ENCODE results near the gene AK9.
"Not testable (repeated sequence)": the region's sequence is repeated elsewhere in the genome, so short reads cannot be mapped to it uniquely, and the experiment has no call there.

The AK9 gene

DNA sequence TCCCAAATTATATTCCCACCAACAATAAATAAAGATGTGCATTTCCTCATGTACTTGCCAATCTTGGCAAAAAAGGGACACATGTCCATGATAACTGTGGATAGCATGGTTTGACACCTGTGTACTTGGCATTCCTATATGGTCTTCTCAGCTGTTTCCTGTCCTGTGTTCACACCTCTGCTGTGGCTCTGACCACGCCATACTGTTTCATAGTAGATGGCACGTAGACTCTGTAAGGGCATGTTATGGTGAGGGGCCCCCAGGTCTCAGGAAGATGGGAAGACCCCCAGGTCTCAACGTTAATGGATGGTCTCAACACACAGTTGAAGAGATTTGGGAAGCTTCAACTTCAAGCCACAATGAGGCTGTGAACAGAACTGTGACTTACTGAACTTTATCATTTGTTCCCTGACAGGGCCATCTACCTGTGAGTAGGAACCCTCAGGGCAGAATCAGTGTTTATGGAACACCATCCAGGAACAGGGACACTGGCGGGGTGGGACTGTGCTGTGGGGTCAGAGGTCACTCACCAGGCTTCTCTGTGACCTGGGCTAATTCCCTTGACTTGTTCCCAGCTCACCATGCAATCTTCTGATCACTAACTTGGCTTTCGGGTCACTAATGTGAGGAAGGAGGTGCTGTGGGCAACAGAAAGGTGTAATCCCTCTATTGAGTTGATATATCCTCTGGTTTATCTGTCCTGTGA is 219.7 kb downstream of the AK9 start:
- no peak overlapping the region for H3K4me3 ChIP-seq (ENCODE audit: low read depth, low read length)
- no peak for DNase-seq (ENCODE audit: low read depth)

DNA sequence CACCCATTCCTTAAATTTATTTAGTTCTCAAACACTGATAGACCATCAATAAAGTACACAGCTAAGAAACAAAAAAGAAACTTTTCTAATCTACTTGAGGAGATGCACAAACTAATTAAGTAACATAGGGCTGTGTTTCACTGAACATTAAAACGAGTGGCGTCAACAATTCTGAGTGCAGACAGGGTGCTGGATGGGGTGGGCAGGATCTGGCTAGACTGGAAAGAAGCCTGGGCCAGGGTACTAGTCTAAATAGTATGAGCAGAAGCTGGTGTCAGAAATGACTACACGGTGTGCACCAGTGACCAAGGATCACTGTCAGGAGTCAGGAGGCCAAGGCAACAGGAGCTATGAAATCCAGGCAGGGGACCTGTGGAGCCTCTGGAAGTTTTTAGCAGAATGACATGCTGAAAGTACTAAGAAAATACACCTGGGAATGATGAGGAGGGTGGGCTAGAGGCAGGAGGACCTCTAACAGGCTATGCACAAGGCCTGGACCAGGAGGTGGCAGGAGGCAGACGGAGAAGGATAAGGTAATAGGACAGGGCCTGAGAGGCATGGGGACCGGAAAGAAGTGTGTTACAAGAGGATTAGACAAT is 221.3 kb downstream of the AK9 start:
- DNase-seq (ENCODE audit: low read depth) = no peak

DNA sequence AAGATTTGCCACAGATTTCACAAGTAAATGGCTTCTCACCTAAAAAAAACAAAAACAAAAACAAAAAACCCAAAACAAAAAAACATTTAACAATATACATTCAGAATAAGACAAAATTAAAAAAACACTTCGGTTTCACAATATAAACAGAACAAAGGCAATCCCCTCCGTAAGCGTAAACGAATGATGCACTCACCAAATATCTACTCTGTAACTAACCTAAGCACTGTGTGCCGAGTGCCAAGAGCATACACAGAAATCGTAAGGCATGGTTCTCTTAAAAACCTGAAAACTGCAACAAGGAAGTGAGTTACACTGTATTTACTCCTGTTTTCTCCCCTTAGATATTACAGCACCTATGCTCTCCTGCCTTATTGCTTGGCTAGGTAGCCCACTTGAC is 223.3 kb downstream of the AK9 start:
- no peak for DNase-seq (ENCODE audit: low read depth)

More for the DNA sequence above, 221.3 kb downstream of the AK9 start:
- no peak overlapping the region for H3K4me3 ChIP-seq (ENCODE audit: low read depth, low read length)

DNA sequence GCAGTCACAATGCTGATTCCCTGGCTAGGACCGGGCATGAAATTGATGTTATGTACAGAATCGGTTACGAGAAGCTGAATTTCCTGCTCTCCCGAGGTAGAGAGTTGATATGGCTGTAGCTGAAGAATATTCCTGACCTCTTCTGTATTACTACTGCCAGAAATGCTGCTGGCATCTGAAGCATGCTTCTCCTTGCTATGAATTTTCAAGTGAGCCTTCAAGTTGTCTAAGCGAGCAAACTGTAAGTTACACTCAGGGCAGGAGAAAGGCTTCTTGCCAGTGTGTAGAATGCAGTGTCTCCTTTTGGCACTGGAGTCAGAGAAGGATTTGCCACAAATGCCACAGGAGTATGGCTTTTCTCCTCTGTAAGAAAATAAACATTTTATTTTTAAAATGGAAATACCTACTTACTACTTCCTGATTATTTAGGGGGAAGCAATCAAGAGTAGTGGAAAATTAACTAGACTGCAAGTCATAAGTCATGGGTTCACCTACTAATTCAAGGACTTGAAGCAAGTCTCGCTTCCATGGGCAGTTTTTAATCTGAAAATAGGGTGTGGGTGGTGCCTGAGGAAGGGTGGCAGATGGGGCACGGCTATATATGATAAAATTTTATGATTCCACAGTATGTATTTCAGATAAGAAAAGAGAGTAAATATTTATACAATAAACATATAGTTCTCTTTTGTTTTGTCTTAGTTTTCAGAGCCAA is 224.6 kb downstream of the AK9 start:
- DNase-seq (ENCODE audit: low read depth) = no peak
- no peak overlapping the region for H3K4me3 ChIP-seq (ENCODE audit: low read depth, low read length)

More for the DNA sequence above, 223.3 kb downstream of the AK9 start:
- no peak overlapping the region for H3K4me3 ChIP-seq (ENCODE audit: low read depth, low read length)

DNA sequence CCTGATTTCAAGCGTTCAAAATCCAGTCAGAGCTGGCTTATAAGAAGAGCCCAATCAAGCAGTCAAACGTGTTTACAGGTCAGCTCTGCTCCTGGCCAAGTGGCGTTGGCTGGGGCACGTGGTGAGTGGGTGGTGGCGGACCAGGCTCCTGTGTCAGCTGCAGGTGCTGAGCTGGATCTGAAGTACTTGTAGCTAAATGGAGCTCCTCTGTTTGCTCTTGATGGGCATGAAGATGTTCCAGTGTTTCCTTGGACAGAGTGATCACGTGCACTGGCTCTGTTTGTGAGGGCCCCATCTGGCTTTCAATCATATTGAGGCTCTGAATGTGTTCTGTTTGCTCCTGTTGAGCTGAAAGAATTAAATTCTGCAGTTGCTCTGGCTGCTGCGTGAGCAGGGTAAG is 225.2 kb downstream of the AK9 start:
- no peak overlapping the region for H3K4me3 ChIP-seq (ENCODE audit: low read depth, low read length)
- DNase-seq (ENCODE audit: low read depth) = no peak

DNA sequence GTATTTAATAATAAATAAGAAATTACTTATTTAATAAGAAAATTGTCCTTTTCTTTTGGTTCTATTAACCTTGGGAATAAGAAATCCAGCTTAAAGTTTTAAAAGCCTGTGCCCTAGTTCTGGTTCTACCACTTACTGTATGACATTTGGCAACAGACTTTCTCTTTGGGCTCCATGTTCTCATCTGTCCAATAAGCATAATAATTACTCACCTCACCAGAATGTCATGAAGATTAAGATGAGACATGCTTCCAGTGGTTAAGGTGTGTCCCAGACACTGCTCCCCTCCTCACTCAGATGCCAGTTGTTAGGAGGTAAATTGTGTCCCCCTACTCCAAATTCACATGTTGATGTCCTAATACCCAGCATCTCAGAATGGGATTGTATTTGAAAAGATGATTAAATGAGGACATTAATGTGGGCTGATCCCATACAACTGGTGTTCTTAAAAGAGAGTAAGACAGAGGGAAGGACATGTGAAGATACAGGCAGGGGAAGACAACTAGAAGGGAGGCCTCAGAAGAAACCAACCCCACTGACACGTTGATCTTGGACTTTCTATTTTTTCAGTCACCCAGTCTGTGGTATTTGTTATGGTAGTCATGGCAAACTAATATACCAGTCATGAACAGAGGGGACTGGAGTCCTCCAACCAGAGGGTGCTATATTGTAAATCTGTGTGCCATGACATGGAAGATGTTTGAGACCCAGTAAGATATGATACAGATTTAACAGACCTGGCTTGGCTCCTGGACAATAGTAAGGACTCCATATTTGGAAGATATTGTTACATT is 229.1 kb downstream of the AK9 start:
- no peak for DNase-seq (ENCODE audit: low read depth)

DNA sequence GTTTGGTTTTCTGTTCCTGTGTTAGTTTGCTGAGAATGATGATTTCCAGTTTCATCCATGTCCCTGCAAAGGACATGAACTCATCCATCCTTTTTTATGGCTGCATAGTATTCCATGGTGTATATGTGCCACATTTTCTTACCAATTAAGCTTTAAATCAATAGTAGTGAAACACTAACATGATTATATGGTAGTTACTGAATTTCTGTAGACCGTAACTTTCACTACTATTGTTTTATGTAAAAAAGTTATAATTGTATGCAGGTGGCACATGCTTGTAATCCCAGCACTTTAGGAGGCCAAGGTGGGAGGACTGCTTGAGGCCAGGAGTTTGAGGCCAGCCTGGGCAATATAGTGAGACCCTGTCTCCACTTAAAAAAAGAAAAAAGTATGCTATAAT is 229.8 kb downstream of the AK9 start:
- not testable (repeated sequence) for H3K4me3 ChIP-seq (ENCODE audit: low read depth, low read length); DNase-seq (ENCODE audit: low read depth)

More for the DNA sequence above, 229.1 kb downstream of the AK9 start:
- no peak overlapping the region for H3K4me3 ChIP-seq (ENCODE audit: low read depth, low read length)

DNA sequence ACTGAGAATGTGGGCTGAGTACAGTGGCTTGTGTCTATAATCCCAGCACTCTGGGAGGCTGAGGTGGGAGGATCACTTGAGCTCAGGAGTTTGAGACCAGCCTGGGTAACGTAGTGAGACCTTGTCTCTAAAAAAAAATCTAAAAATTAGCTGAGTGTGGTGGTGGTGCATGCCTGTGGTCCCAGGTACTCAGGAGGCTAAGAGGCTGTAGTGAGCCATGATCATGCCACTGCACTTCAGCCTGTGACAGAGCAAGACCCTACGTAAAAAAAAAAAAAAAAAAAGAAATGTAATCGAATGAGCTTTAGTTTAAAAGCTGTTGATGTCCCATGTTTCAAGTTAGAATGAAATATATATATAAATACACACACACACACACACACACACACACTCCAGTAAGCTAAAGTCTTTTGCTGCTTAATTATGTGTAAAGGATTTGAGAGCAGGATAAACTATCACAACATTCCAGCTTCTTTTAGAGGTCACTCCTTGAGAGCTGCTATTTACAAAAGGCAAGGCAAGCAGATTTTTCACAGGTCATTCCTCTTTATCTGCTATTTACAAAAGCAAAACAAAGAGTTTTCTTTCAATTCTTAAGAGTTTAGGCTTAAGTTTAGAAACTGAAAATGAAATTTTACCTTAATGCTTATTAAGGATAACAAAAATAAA is 230.7 kb downstream of the AK9 start:
- H3K4me3 ChIP-seq (ENCODE audit: low read depth, low read length) = no peak overlapping the region
- no peak for DNase-seq (ENCODE audit: low read depth)

DNA sequence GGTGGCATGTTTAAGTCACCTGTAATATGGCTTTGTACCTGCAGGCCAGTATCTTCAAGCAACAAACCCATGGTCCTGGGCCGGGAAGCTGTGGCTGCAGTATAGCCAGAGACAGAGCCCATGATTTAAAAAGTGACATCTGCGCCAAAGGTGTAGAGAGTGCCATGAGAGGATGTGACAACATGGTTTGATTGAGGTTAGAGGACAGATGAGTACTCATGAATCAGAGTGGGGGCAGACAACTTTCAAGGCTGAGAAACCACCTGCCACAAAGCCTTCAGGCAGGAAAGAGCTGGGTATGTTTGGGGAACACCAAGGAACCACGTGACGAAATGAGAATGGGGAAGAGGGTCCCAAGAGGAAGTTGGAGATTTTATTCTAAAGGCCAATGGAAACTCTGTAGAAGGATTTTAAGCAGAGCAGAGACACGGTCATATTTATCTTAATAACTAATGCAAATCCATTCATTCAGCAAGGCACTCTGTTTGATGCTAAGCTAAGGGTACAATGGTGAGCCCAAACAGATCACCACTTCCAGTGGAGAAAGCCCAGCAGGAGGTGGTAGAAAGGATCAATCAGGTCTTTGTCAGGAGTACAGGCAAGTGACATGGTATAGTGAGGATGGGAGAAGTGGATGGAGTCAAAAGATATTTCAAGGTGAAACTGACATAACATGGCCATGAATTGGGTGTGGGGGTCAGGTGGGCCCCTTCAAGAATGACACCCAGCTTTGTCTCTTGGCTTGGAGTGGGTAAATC is 232.0 kb downstream of the AK9 start:
- H3K4me3 ChIP-seq (ENCODE audit: low read depth, low read length) = no peak overlapping the region
- DNase-seq (ENCODE audit: low read depth) = no peak

DNA sequence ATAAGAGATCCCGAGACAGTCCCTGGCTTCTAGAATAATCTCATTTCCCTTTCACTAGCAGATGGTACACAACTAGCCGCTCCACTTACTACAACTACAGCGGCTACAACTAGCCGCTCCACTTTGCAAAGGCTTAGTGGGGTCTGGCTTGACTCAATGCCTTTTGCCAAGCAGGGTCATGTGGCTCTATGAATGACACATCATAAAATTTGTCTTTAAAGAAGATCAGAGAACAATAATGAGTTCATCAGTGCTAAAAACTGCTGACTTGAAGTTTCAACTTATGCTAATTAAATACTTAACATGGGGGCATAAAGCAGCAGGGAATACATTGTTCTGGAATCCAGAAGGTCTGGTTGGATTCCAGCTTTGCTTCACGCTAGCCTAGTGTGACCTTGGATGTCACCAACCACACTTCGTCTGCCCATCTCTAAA is 233.4 kb downstream of the AK9 start:
- no peak overlapping the region for H3K4me3 ChIP-seq (ENCODE audit: low read depth, low read length)
- DNase-seq (ENCODE audit: low read depth) = no peak

DNA sequence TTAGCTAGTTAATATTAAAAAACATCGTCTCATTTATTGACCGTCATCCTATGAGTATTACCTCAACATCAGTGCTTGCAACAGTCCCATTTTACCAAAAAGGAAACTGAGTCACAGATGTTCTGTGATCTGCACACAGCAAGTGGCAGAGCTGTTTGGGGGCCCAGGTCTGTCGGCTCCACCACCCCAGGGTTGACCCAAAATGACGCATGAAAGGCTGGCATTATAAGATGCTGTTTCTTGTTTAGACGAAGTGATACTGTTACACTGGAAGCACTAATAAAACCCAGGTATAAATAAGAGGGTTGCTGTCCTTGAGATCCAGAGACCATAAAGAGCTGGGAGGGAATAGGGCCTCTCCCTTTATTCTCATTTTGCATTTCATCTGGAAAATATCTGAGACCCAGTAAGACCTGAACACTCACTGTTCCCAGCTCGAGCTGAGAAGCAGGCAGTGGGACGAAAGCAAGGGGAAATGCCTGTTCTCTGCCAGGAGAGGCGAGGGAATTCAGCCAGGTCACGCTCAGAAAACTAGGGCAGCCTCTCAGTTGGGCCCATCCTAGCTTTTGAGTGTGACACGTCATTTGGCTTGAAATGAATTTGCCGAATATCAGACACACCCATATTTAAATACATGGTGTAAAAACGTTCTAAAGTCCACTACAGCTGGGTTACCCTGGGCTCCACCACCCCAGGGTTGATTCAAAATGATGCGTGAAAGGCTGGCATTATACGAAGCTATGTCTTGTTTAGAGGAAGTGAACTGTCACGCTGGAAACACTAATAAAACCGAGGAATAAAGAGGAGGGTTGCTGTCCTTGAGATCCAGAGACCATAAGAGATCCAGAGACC is 234.1 kb downstream of the AK9 start:
- H3K4me3 ChIP-seq (ENCODE audit: low read depth, low read length) = peak overlapping the region; percentile 89
- DNase-seq (ENCODE audit: low read depth) = no peak

DNA sequence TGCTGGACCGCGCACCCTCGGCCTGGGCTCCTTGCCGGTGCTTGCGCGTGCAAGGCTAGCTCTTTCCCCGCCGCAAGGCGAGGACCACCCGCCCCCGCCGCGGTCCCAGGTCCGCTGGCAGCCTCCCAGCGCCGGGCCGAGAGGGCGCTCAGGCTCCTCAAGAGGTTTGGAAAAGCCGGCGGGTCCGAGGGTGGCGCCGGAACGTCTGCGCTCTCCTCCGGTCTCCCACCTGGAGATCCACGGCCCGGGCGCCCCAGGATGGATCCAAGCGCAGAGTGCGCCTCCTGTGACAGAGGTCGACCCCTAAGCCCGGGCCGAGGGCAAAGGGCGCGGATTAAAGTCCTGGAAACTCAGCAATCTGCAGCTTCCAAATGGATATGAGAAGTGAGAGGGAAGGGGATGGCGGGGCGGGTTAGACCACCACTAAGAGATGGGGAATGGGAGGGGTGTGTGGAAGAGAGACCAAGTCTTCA is 234.9 kb downstream of the AK9 start:
- no peak for DNase-seq (ENCODE audit: low read depth)
- H3K4me3 ChIP-seq (ENCODE audit: low read depth, low read length) = peak overlapping the region; percentile 89

DNA sequence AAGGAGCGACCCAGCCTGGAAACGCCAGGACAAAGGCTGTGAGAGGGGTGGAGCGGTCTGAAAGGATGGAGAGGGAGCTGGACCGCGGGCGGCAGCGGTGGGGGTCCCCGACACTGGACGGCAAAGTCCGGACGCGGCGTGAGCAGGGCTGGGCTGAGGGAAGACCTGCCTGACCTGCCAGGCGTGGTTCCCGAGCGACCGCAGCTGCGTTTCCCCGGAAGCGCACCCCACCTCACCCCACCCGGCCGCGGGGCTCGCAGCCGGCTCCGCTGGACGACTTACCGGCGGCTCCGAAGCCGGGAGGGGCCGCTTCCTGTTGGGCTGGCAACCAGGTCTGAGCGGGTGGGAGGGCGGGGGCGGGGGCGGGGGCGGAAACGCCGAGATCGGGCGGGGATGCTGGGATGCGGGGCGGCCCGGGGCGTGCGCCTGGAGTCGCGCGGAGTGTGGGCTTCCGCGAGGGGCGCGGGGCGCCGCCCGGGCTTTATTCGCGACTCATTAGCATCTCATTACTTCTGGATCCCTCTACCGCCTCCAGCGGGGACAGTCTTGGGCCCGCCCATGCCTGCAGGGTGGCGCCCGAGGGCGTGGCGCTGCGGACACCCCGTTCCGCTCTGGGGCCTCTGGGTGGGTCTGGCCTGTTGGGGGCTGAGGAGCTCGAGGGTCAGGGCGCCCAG is 235.4 kb downstream of the AK9 start, which contains the start of gene MICAL1:
MICAL1 (minus strand) TSS at position 336 of the 674 bp plus-strand sequence. CDS start 1,576 bp downstream, outside the sequence.
- peak within 1 kb of the TSS; percentile 89 for H3K4me3 ChIP-seq (ENCODE audit: low read depth, low read length)
- no peak for DNase-seq (ENCODE audit: low read depth)

DNA sequence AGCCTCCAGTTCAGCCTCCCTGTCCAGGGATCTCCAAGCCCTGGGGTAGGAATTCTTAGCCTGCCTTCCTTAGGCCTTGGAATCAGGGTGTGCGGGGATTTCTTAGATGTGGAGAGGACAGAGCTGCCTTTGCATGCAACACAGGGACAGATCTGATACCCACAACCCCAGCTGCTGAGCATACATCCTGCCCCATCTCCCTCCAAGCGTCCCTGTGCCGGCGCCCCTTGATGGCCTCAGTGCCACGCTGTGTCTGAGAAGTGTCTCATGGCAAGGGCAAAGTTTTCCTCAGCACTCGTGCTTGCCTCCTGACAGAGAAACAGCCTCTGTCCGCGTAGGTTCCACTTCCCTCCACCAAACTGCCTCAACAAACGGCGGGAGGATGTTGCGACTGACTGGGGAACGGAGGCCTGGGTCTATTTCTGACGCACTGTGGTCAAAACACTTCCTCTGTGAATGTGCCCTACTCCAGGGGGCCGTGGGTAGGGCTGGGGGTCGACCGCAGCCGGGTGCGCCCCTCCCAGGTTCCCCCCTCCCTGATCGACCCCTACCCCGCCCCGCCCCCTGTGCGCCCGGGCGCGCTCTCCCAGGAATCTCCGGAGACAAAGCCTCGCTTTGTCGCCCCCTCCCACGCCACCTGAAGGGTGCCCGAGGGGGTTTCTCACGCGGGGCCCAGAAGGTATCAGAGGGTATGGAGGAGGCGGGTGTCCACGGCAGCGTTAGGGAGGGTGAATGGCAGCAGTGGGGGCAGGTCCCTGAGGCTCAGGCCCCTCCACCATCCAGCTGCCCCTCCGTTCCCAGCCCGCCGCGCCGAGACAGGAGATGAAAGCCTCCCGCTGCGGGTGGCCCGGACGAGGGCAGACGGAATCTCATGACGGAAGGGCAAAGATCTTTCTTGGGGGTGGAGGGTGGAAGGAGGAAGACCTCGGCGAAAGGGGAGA is 236.2 kb downstream of the AK9 start:
- no peak for DNase-seq (ENCODE audit: low read depth)
- H3K4me3 ChIP-seq (ENCODE audit: low read depth, low read length) = peak overlapping the region; percentile 89

DNA sequence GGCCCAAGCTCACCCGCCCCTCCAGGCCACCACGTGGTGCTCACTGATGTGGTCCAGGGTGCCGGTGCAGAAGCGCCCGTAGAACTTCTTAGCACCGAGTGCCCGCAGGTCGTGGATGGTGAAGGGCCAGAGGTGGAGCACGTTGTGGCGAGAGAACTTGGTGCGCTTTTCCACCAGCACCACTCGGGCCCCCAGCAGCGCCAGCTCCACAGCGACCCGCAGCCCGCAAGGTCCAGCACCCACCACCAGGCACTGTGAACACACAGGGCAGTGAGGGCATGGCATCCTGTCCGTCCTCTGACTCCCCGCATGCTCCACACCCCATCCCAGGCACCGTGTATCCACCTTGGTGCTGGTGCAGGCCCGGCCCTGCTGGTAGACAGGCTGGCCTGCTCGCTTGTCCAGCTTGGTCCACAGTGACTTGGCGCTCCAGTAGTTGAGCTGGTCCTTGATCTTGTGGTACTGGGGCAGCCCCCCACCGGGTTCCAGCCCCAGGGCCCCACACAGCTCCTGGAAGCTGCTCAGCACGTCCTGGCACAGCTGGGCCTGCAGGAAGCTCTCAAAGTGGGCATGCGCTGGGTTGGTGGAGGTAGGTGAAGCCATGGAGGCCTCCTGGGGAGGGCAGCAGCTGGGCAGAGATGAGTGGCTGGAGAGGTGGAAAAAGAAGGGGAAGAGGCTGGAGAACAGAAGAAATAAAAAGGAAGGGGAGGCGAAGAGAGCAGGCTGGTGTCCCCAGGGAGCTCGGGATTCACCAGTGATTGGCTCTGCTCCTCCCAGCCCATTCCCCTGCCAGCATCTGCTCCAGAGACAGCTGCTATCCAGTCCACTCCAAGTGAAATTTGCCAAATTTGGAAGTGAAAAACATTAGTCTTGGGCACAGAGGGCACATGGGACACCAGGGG is 237.2 kb downstream of the AK9 start:
- peak overlapping the region; percentile 89 for H3K4me3 ChIP-seq (ENCODE audit: low read depth, low read length)
- DNase-seq (ENCODE audit: low read depth) = no peak
